NCI-H2029 (cell line): ENCODE data around the gene CELF5.
"Not testable (repeated sequence)": the region's sequence is repeated elsewhere in the genome, so short reads cannot be mapped to it uniquely, and the experiment has no call there.

Source experiments
- DNase-seq: peaks from one replicate; lab custom pipeline; 2025; lab: John Stamatoyannopoulos, UW

The CELF5 gene

GRCh38 chr19:3190470-3190770, 34.0 kb upstream of the CELF5 start:
- no peak for DNase-seq

GRCh38 chr19:3190921-3191805, 33.3 kb upstream of the CELF5 start:
- no peak for DNase-seq

- DNase-seq = not testable (repeated sequence)
Observed at GRCh38 chr19:3191806-3192104, 32.7 kb upstream of the CELF5 start.

GRCh38 chr19:3192228-3192635, 32.2 kb upstream of the CELF5 start:
- DNase-seq = no peak

- no peak for DNase-seq
Observed at GRCh38 chr19:3192684-3193083, 31.8 kb upstream of the CELF5 start.

- DNase-seq = no peak
Observed at GRCh38 chr19:3193256-3194105, 31.0 kb upstream of the CELF5 start.

- DNase-seq = no peak
Observed at GRCh38 chr19:3194106-3195087, 30.1 kb upstream of the CELF5 start.

- no peak for DNase-seq
Observed at GRCh38 chr19:3196064-3196932, 28.2 kb upstream of the CELF5 start.

- no peak for DNase-seq
Observed at GRCh38 chr19:3196933-3197205, 27.6 kb upstream of the CELF5 start.

GRCh38 chr19:3198901-3199700, 25.4 kb upstream of the CELF5 start:
- DNase-seq = no peak

GRCh38 chr19:3201072-3201700, 23.3 kb upstream of the CELF5 start:
- DNase-seq = no peak

- DNase-seq = no peak
Observed at GRCh38 chr19:3201911-3202310, 22.6 kb upstream of the CELF5 start.

- no peak for DNase-seq
Observed at GRCh38 chr19:3202346-3202745, 22.1 kb upstream of the CELF5 start.

GRCh38 chr19:3202895-3203294, 21.6 kb upstream of the CELF5 start:
- not testable (repeated sequence) for DNase-seq

GRCh38 chr19:3203805-3204645, 20.4 kb upstream of the CELF5 start:
- DNase-seq = no peak

GRCh38 chr19:3204646-3205275, 19.7 kb upstream of the CELF5 start:
- DNase-seq = no peak

- DNase-seq = no peak
Observed at GRCh38 chr19:3206216-3206953, 18.1 kb upstream of the CELF5 start.
